Activated CD8-positive, alpha-beta T cell treated with anti-CD3 and anti-CD28 coated beads for 36 hours (primary cell): Measurements from ENCODE around the gene MVB12B. TPM values are rescaled to one million over a fixed set of nuclear protein-coding genes. Genes with fewer than 3 reads are reported as not detected.

Experiments
- ATAC-seq: fragments of 200-7000 bp; cut with Tn5 transposase; one replicate; pipeline ENCODE4 v1.10.0; 2021; ENCODE audit warnings: mild to moderate bottlenecking, moderate library complexity
- CTCF ChIA-PET: fragments of 350-600 bp; sonication (Branson Sonifier 250); formaldehyde crosslinking; loops from one replicate; lab custom pipeline; 2021; ENCODE audit warnings: antibody characterized with exemption; lab: Charles Lee
- POLR2A ChIA-PET: fragments of 350-600 bp; sonication (Branson Sonifier 250); formaldehyde crosslinking; loops from one replicate; lab custom pipeline; 2021; ENCODE audit warnings: antibody characterized with exemption; lab: Charles Lee
- DNase-seq: peaks from one replicate; pipeline ENCODE4 v3.0.0-alpha.2; 2020
- H3K27ac Mint-ChIP-seq: one replicate; pipeline ENCODE4 v1.8.0; 2021; ENCODE audit warnings: mild to moderate bottlenecking, mixed read lengths
- H3K27me3 Mint-ChIP-seq: one replicate; pipeline ENCODE4 v1.8.0; 2021; ENCODE audit warnings: mixed read lengths
- H3K36me3 Mint-ChIP-seq: one replicate; pipeline ENCODE4 v1.8.0; 2021; ENCODE audit warnings: low read depth, mixed read lengths
- H3K4me1 Mint-ChIP-seq: one replicate; pipeline ENCODE4 v1.8.0; 2021; ENCODE audit warnings: low read depth, mixed read lengths
- H3K4me3 Mint-ChIP-seq: one replicate; pipeline ENCODE4 v1.8.0; 2021; ENCODE audit warnings: mild to moderate bottlenecking, moderate library complexity, mixed read lengths
- H3K9me3 Mint-ChIP-seq: one replicate; pipeline ENCODE4 v1.8.0; 2021; ENCODE audit warnings: mixed read lengths
- CTCF ChIP-seq: fragments of 200-600 bp; IDR thresholded peaks from one replicate; pipeline ENCODE4 v1.8.0; 2022; ENCODE audit warnings: antibody characterized with exemption, mild to moderate bottlenecking
- intact Hi-C: fragments of 100-400 bp; cut with micrococcal nuclease; formaldehyde crosslinking; loops from one replicate; pipeline ENCODE4 v1.10.0; 2022
- total RNA-seq, 2 experiments: library from RNA; stranded (reverse); gene quantifications; one replicate each; pipeline ENCODE4 v1.2.3, GENCODE V29; 2021

The MVB12B gene
- total RNA-seq, 2 experiments from 2014 or later, result 6.4 to 6.6 TPM

DNA sequence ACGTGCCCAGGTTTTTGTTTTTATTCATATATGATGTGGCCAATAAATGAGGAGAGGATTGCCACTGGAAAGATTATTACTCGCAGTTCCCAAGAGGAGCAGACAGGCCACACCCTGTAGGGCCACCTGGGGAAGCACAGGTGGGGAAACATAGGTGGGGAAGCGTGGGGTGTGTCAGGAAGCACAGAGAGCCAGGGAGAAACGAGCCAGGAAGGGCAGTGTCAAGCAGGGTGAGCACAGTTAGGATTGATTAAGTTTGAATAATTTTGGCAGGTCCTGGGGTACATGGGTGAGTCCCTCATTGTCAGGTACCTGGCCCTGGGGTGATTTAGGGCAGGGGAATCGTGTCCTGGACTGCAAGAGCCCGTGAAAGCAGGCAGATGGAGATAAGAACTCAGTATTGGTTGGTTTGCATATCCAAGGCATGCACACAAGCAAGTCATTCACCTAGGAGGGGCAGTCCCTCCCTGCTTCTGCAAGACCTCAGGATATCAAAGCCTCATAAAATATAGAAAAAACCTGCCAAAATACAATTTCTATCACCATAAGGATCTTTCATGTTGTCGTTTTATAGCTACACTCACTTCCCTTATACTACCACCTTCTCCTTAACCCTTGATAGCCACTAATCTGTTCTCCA lies 22.4 kb downstream of the MVB12B start:
- ATAC-seq, result no peak
- TF ChIP-seq CTCF, result no peak
- H3K36me3 Mint-ChIP-seq, result peaks cover 23% of the 10 kb centered on the region
- DNase-seq, result no peak
- peaks cover 22% of the 10 kb centered on the region for H3K4me1 Mint-ChIP-seq
- H3K27ac Mint-ChIP-seq, result no peak overlapping the region
- intact Hi-C loops, result no loop called here
- no peaks in the 10 kb centered on the region for H3K27me3 Mint-ChIP-seq
- H3K4me3 Mint-ChIP-seq, result no peak overlapping the region
- peaks cover 10% of the 10 kb centered on the region for H3K9me3 Mint-ChIP-seq
- ChIA-PET CTCF (no interaction called here), POLR2A (interaction anchor here (0.6 kb wide), 1 partner anchor 103 kb away, joined by 3 read pairs; no protein-coding TSS in a partner anchor)

GRCh38 chr9:126354887-126355770 lies 28.5 kb downstream of the MVB12B start:
- no peak for DNase-seq
- Mint-ChIP-seq H3K27ac (no peak overlapping the region), H3K27me3 (no peaks in the 10 kb centered on the region), H3K36me3 (peaks cover 16% of the 10 kb centered on the region), H3K4me1 (peaks cover 22% of the 10 kb centered on the region), H3K4me3 (no peak overlapping the region), H3K9me3 (peaks cover 13% of the 10 kb centered on the region)
- TF ChIP-seq CTCF, result no peak
- ChIA-PET CTCF (interaction anchor here (1.2 kb wide), 1 partner anchor 43 kb away, joined by 5 read pairs; no protein-coding TSS in a partner anchor), POLR2A (no interaction called here)
- intact Hi-C loops, result no loop called here
- ATAC-seq, result no peak

DNA sequence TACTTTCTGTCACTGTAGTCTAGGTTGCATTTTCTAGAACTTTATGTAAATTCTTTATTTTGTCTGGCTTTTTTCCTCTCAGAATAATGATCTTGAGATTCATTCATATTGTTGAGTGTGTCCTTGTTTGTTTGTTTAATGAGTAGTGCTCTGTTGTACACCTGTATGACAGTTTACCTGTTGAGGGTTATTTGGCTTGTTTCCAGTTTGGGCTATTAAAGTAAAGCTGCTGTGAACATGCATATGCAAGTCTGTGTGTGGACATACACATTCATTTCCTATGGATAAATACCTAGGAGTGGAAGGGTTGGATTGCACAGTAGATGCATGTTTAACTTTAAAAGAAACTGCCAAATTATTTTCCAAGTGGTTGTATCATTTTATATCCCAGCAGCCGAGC lies 30.4 kb downstream of the MVB12B start:
- ATAC-seq, result no peak
- H3K36me3 Mint-ChIP-seq, result peaks cover 14% of the 10 kb centered on the region
- H3K4me1 Mint-ChIP-seq, result peaks cover 30% of the 10 kb centered on the region
- H3K9me3 Mint-ChIP-seq, result peaks cover 17% of the 10 kb centered on the region
- TF ChIP-seq CTCF, result no peak
- intact Hi-C loops, result no loop called here
- no peak overlapping the region for H3K27ac Mint-ChIP-seq
- no peak overlapping the region for H3K4me3 Mint-ChIP-seq
- H3K27me3 Mint-ChIP-seq, result no peaks in the 10 kb centered on the region
- ChIA-PET CTCF (interaction anchor here (0.9 kb wide), 1 partner anchor 42 kb away, joined by 3 read pairs; no protein-coding TSS in a partner anchor), POLR2A (no interaction called here)
- DNase-seq, result no peak

DNA sequence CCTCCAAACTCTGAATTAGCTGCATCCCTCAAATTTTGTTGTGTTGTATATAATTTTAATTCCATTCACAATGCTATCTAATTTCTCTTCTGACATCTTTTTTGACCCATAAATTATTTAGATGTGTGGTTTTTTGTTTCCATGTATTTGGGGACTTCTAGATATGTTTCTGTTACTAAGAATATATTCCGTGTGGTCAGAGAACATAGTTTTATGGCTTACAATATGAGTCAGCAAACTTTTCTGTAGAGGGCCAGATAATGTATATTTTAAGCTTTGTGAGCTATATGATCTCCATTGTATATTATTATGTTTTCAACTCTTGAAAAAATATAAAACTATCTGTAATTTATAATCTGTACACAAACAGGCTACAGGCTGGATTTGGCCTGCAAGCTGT lies 33.4 kb downstream of the MVB12B start:
- ATAC-seq (peak; percentile 34), DNase-seq (no peak)
- POLR2A ChIA-PET, result no interaction called here
- Mint-ChIP-seq H3K27me3 (no peaks in the 10 kb centered on the region), H3K9me3 (peaks cover 22% of the 10 kb centered on the region), H3K4me1 (peaks cover 11% of the 10 kb centered on the region), H3K27ac (no peak overlapping the region), H3K4me3 (no peak overlapping the region), H3K36me3 (peaks cover 21% of the 10 kb centered on the region)
- CTCF ChIA-PET, result interaction anchor here (1.2 kb wide), 1 partner anchor 38 kb away, joined by 4 read pairs; no protein-coding TSS in a partner anchor
- intact Hi-C loops, result no loop called here
- TF ChIP-seq CTCF, result no peak
